Keratinocyte (primary cell): ENCODE data around the gene FGF8. TPM values are rescaled to one million over a fixed set of nuclear protein-coding genes. Genes with fewer than 3 reads are reported as not detected.

Source experiments
- DNase-seq: peaks from one replicate; pipeline ENCODE4 v3.0.0-alpha.2; 2011; ENCODE audit warnings: low read depth, missing footprints, low spot score
- FAIRE-seq: peaks from 2 replicates; lab custom pipeline; 2011; peaks lifted over from hg19 to GRCh38; lab: Jason Lieb, UNC
- H2AFZ ChIP-seq: 2 replicates; pipeline ENCODE4 v1.6.0; 2012; ENCODE audit warnings: low read length, control low read depth, inconsistent platforms; ENCODE audit not compliant: control insufficient read depth
- H3K27ac ChIP-seq: 2 replicates; pipeline ENCODE4 v1.5.1; 2011; ENCODE audit warnings: low read length; ENCODE audit not compliant: control insufficient read depth, insufficient read depth
- H3K27me3 ChIP-seq: 3 replicates; pipeline ENCODE4 v1.6.0; 2011; ENCODE audit warnings: low read length; ENCODE audit not compliant: control insufficient read depth, insufficient read depth; ENCODE audit errors: extremely low read depth
- H3K36me3 ChIP-seq, 2 experiments: 2 replicates in 1 of 2; 3 replicates in 1 of 2; pipeline ENCODE4 v1.5.1; 2011; ENCODE audit warnings: low read length in 2 of 2, mild to moderate bottlenecking in 1 of 2; ENCODE audit not compliant: control insufficient read depth in 2 of 2, insufficient read depth in 2 of 2; ENCODE audit errors: extremely low read depth in 1 of 2
- H3K4me1 ChIP-seq: 3 replicates; pipeline ENCODE4 v1.5.1; 2011; ENCODE audit warnings: low read length; ENCODE audit not compliant: control insufficient read depth, insufficient read depth; ENCODE audit errors: extremely low read depth
- H3K4me2 ChIP-seq: 3 replicates; pipeline ENCODE4 v1.6.0; 2011; ENCODE audit warnings: low read depth, low read length; ENCODE audit not compliant: control insufficient read depth, insufficient read depth; ENCODE audit errors: extremely low read depth
- H3K4me3 ChIP-seq, 3 experiments: fragments of 200-600 bp in 1 of 3; sonication (generic) in 1 of 3; 2 replicates in 2 of 3; 3 replicates in 1 of 3; pipeline ENCODE4 v1.5.1; 2011 to 2016; ENCODE audit warnings: low read length in 3 of 3, mild to moderate bottlenecking in 3 of 3, control low read depth in 2 of 3, inconsistent platforms in 1 of 3, low read depth in 1 of 3, mixed read lengths in 1 of 3, mixed run types in 1 of 3, moderate library complexity in 1 of 3; ENCODE audit not compliant: control insufficient read depth in 2 of 3, insufficient read depth in 2 of 3; ENCODE audit errors: extremely low read depth in 1 of 3
- H3K79me2 ChIP-seq: 2 replicates; pipeline ENCODE4 v1.6.0; 2012; ENCODE audit warnings: low read length; ENCODE audit not compliant: control insufficient read depth, insufficient read depth
- H3K9ac ChIP-seq: 3 replicates; pipeline ENCODE4 v1.6.0; 2011; ENCODE audit warnings: low read length; ENCODE audit not compliant: control insufficient read depth, insufficient read depth; ENCODE audit errors: extremely low read depth
- H3K9me1 ChIP-seq: 3 replicates; pipeline ENCODE4 v1.6.0; 2011; ENCODE audit warnings: low read length; ENCODE audit not compliant: control insufficient read depth, insufficient read depth; ENCODE audit errors: extremely low read depth
- H3K9me3 ChIP-seq: 2 replicates; pipeline ENCODE4 v1.5.1; 2012; ENCODE audit warnings: low read depth, low read length; ENCODE audit not compliant: control insufficient read depth
- H4K20me1 ChIP-seq: 3 replicates; pipeline ENCODE4 v1.6.0; 2011; ENCODE audit warnings: low read length; ENCODE audit not compliant: control insufficient read depth, insufficient read depth; ENCODE audit errors: extremely low read depth
- EZH2 ChIP-seq: IDR thresholded peaks from one replicate; pipeline ENCODE4 v1.6.1; 2012; ENCODE audit warnings: inconsistent platforms, mild to moderate bottlenecking, low read length, moderate library complexity
- dilution Hi-C: fragments of 300-500 bp; cut with MboI; formaldehyde crosslinking; loops from one replicate; pipeline ENCODE4 v1.7.0; 2020; ENCODE audit warnings: low sequenced_read_pairs; ENCODE audit not compliant: extremely low pct_ligation_motif_present
- polyA plus RNA-seq, 5 experiments: library from polyadenylated mRNA; depleted of rRNA in 3 of 5; stranded (reverse) in 3 of 5; stranded (forward) in 1 of 5; unstranded in 1 of 5; fragments of >200 nt; gene quantifications; 1 replicate in 1 of 5; 2 replicates in 3 of 5; 3 replicates in 1 of 5; pipeline versions ENCODE4 v1.2.1 to v1.2.3, GENCODE V29; 2011 to 2012; ENCODE audit warnings: missing spikeins in 2 of 5, low read depth in 1 of 5, low replicate concordance in 1 of 5
- TF ChIP-seq, protein P1 (sequence below), 3 experiments: IDR thresholded peaks in 1 of 3; conservative IDR thresholded peaks in 1 of 3; optimal IDR thresholded peaks in 1 of 3; 2 replicates in 2 of 3; 3 replicates in 1 of 3; pipeline versions ENCODE3 to v1.5.1; 2011; ENCODE audit warnings: low read length in 3 of 3, mild to moderate bottlenecking in 3 of 3, moderate library complexity in 2 of 3, control low read depth in 1 of 3, inconsistent platforms in 1 of 3; ENCODE audit not compliant: insufficient read depth in 2 of 3; ENCODE audit errors: extremely low read depth in 1 of 3

FGF8 gene
- polyA plus RNA-seq, 1 donor (not counting 4 experiments of a cell fraction or from before 2014, with no cell fraction given) = not detected

DNA sequence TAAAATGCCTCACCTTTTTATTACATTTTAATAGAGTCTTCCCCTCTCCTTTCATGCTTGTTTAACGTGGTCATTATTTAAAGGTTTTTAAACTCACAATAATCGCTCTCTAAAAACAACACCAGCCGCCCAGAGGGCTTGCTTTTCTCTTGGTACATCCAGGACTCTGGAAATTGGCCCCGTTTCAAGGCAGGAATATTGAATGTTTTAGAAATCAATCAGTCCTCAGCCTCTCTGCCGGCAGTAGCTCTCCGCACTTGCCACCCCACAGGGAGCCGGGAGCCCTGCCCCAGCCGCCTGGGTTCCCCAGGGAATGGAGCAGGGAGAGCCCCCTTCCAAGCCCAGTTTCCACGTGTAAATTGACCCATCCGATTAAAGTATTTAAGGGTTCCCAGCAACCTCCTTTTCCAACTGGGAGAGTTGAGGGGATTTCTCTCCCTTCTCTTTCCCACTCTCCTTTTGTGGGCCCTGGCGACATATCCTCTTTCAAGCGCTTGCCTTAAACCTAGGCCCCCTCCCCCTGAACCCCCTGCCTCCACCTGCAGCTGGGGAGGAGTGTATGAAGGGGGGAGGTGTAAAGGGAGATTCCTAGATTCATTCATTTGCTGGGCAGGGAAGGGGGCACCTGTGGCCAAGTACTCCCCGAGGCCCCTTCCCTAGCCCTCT lies 1.9 kb downstream of the FGF8 start:
- Histone ChIP-seq H3K36me3 (peaks cover 0 to 3% of the 10 kb centered on the region in 2 experiments), H3K4me3 (no peak overlapping the region), H4K20me1 (peaks cover 15% of the 10 kb centered on the region), H3K9ac (no peak overlapping the region), H3K79me2 (no peaks in the 10 kb centered on the region), H3K9me1 (no peaks in the 10 kb centered on the region), H3K9me3 (no peaks in the 10 kb centered on the region), H3K27ac (no peak overlapping the region), H3K4me1 (peaks cover 5% of the 10 kb centered on the region), H3K27me3 (peaks cover 81% of the 10 kb centered on the region), H3K4me2 (no peak overlapping the region), H2AFZ (no peak overlapping the region)
- DNase-seq (no peak), FAIRE-seq (no peak)
- dilution Hi-C loops = no loop called here
- TF ChIP-seq, protein P1, sequence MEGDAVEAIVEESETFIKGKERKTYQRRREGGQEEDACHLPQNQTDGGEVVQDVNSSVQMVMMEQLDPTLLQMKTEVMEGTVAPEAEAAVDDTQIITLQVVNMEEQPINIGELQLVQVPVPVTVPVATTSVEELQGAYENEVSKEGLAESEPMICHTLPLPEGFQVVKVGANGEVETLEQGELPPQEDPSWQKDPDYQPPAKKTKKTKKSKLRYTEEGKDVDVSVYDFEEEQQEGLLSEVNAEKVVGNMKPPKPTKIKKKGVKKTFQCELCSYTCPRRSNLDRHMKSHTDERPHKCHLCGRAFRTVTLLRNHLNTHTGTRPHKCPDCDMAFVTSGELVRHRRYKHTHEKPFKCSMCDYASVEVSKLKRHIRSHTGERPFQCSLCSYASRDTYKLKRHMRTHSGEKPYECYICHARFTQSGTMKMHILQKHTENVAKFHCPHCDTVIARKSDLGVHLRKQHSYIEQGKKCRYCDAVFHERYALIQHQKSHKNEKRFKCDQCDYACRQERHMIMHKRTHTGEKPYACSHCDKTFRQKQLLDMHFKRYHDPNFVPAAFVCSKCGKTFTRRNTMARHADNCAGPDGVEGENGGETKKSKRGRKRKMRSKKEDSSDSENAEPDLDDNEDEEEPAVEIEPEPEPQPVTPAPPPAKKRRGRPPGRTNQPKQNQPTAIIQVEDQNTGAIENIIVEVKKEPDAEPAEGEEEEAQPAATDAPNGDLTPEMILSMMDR (optimal IDR thresholded peaks at IDR 0.05 in 1 of 3, IDR thresholded peaks at IDR 0.05 in 1 of 3, conservative IDR thresholded peaks at IDR 0.05 in 1 of 3; ENCODE audit: extremely low read depth in 1 of 3, insufficient read depth in 2 of 3, low read length in 3 of 3) = no peak
- TF ChIP-seq EZH2 = no peak

DNA sequence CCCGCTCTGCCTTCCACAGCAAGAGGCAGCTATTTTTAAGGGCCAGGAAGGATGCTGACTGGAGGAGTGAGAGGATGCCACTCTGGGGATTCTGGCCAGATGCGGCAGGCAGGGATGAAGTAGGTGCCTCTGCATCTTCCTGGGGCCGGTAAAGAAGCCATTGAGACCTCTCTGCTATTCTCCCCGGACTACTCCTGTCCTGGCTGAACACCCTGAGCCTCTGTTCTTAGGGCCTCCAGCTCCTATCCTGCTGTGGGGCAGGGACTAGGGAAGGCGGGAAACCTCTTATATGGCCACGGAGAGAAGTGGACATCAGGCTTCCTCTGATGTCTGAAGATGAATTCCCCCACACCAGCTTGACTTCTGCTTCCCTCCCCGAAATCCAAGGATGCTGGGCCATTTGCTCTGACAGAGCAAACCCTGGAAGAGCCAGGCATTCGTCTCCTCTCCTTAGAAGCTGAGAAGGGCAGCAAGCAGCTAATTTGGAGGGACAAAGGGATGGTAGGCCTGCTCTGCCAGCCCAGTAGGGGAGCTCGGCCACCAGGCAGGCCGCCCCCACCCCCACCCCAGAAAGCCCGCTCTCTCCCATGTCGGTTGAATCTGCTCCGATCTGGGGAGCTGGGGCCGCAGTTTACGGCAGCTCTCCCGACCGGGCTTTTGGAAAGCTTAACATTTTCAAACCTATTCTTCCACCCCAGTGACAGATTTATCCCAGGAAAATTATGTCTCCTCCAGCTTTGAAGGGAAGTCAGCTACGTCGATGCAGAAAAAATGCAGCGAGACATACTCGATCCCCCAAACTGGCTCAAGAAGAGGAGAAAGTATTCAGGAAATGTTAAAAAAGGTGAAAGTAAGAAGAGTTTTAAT lies 2.8 kb downstream of the FGF8 start:
- Histone ChIP-seq H3K27ac (no peak overlapping the region), H3K9me1 (no peaks in the 10 kb centered on the region), H3K9ac (no peak overlapping the region), H3K4me3 (no peak overlapping the region), H3K27me3 (peaks cover 79% of the 10 kb centered on the region), H3K4me2 (no peak overlapping the region), H3K36me3 (peaks cover 0 to 3% of the 10 kb centered on the region in 2 experiments), H2AFZ (no peak overlapping the region), H3K9me3 (no peaks in the 10 kb centered on the region), H3K4me1 (no peaks in the 10 kb centered on the region), H4K20me1 (peaks cover 8% of the 10 kb centered on the region), H3K79me2 (no peaks in the 10 kb centered on the region)
- dilution Hi-C loops = no loop called here
- FAIRE-seq (no peak), DNase-seq (no peak)
- peak; percentile 35 for TF ChIP-seq EZH2
- TF ChIP-seq, protein P1 (optimal IDR thresholded peaks at IDR 0.05 in 1 of 3, IDR thresholded peaks at IDR 0.05 in 1 of 3, conservative IDR thresholded peaks at IDR 0.05 in 1 of 3; ENCODE audit: extremely low read depth in 1 of 3, insufficient read depth in 2 of 3, low read length in 3 of 3) = no peak
